CD14-positive monocyte (primary cell): ENCODE data around the gene RPL27. TPM values are rescaled to one million over a fixed set of nuclear protein-coding genes. Genes with fewer than 3 reads are reported as not detected.

Experiments
- DNase-seq, 3 donors: peaks; one replicate each; pipeline ENCODE4 v3.0.0-alpha.2; 2011 to 2022
- H2AFZ ChIP-seq: 2 replicates; pipeline ENCODE4 v1.6.0; 2012; ENCODE audit warnings: mild to moderate bottlenecking, low read depth, low read length, inconsistent platforms; ENCODE audit not compliant: insufficient read depth, poor library complexity, severe bottlenecking
- H3K27ac ChIP-seq, 2 donors: 1 replicate in 1 of 2; 2 replicates in 1 of 2; pipeline ENCODE4 v1.5.1; 2012 to 2013; ENCODE audit warnings: low read length in 2 of 2, control low read depth in 1 of 2, inconsistent platforms in 1 of 2, low read depth in 1 of 2, mild to moderate bottlenecking in 1 of 2
- H3K27me3 ChIP-seq, 2 donors: one replicate each; pipeline versions ENCODE4 v1.6.0 to v1.6.1; 2011 to 2013; ENCODE audit warnings: low read length in 2 of 2; ENCODE audit not compliant: control insufficient read depth in 2 of 2, insufficient read depth in 2 of 2
- H3K36me3 ChIP-seq, 2 donors: replicated peaks in 1 of 2; 1 replicate in 1 of 2; 2 replicates in 1 of 2; pipeline versions ENCODE4 v1.5.1 to v1.6.1; 2012 to 2013; ENCODE audit warnings: low read length in 2 of 2, control low read depth in 1 of 2, inconsistent platforms in 1 of 2, mild to moderate bottlenecking in 1 of 2; ENCODE audit not compliant: insufficient read depth in 2 of 2, control insufficient read depth in 1 of 2
- H3K4me1 ChIP-seq, 2 donors: 1 replicate in 1 of 2; 2 replicates in 1 of 2; pipeline versions ENCODE4 v1.5.1 to v1.6.1; 2012 to 2013; ENCODE audit warnings: low read length in 2 of 2, control low read depth in 1 of 2, inconsistent platforms in 1 of 2, mild to moderate bottlenecking in 1 of 2, moderate library complexity in 1 of 2; ENCODE audit not compliant: insufficient read depth in 2 of 2, control insufficient read depth in 1 of 2
- H3K4me2 ChIP-seq: replicated peaks from 2 replicates; pipeline ENCODE3; 2012; ENCODE audit warnings: low read length, moderate library complexity, mild to moderate bottlenecking; ENCODE audit not compliant: poor library complexity, severe bottlenecking; ENCODE audit errors: extremely low read depth
- H3K4me3 ChIP-seq, 3 experiments: fragments of 200-600 bp in 1 of 3; sonication (generic) in 1 of 3; replicated peaks in 1 of 3; 1 replicate in 2 of 3; 2 replicates in 1 of 3; pipeline ENCODE4 v1.5.1; 2011 to 2013; ENCODE audit warnings: low read length in 3 of 3, mild to moderate bottlenecking in 3 of 3, control low read depth in 2 of 3, low read depth in 2 of 3, inconsistent platforms in 1 of 3, moderate library complexity in 1 of 3
- H3K79me2 ChIP-seq: 2 replicates; pipeline ENCODE4 v1.6.0; 2012; ENCODE audit warnings: mild to moderate bottlenecking, control low read depth, inconsistent platforms, low read length, moderate library complexity; ENCODE audit not compliant: insufficient read depth
- H3K9ac ChIP-seq: 2 replicates; pipeline ENCODE4 v1.6.0; 2017; ENCODE audit warnings: low read length, mild to moderate bottlenecking; ENCODE audit not compliant: insufficient read depth, poor library complexity, severe bottlenecking
- H3K9me3 ChIP-seq, 2 donors: replicated peaks in 1 of 2; 1 replicate in 1 of 2; 2 replicates in 1 of 2; pipeline versions ENCODE4 v1.5.1 to v1.6.1; 2012 to 2013; ENCODE audit warnings: low read length in 2 of 2, control low read depth in 1 of 2; ENCODE audit not compliant: control insufficient read depth in 1 of 2, insufficient read depth in 1 of 2
- H4K20me1 ChIP-seq: 2 replicates; pipeline ENCODE4 v1.6.0; 2012; ENCODE audit warnings: mild to moderate bottlenecking, low read length, control low read depth, moderate library complexity; ENCODE audit not compliant: insufficient read depth
- H3K27ac Mint-ChIP-seq, 7 donors: one replicate each; pipeline ENCODE4 v1.8.0; 2020; ENCODE audit warnings: mild to moderate bottlenecking in 7 of 7, mixed read lengths in 7 of 7, moderate library complexity in 6 of 7, inconsistent platforms in 2 of 7
- H3K27me3 Mint-ChIP-seq, 3 donors: one replicate each; pipeline ENCODE4 v1.8.0; 2021 to 2022; ENCODE audit warnings: low read depth in 3 of 3, mild to moderate bottlenecking in 3 of 3, mixed read lengths in 3 of 3, moderate library complexity in 3 of 3, inconsistent platforms in 1 of 3
- H3K36me3 Mint-ChIP-seq, 2 donors: one replicate each; pipeline ENCODE4 v1.8.0; 2020; ENCODE audit warnings: mixed read lengths in 2 of 2, inconsistent platforms in 1 of 2, mild to moderate bottlenecking in 1 of 2
- H3K4me1 Mint-ChIP-seq: one replicate; pipeline ENCODE4 v1.8.0; 2020; ENCODE audit warnings: mild to moderate bottlenecking, mixed read lengths
- H3K4me3 Mint-ChIP-seq, 2 donors: one replicate each; pipeline ENCODE4 v1.8.0; 2020; ENCODE audit warnings: mild to moderate bottlenecking in 2 of 2, mixed read lengths in 2 of 2, moderate library complexity in 1 of 2
- H3K9me3 Mint-ChIP-seq, 7 donors: one replicate each; pipeline ENCODE4 v1.8.0; 2020 to 2022; ENCODE audit warnings: mixed read lengths in 7 of 7, mild to moderate bottlenecking in 6 of 7, moderate library complexity in 6 of 7, inconsistent platforms in 2 of 7
- WGBS: methylation state at CpG from one replicate; pipeline ENCODE4 v1.1.5; 2013; ENCODE audit warnings: missing lambda C conversion rate; ENCODE audit not compliant: insufficient coverage; 5-methylcytosine and 5-hydroxymethylcytosine counted together
- intact Hi-C, 2 donors: fragments of 100-400 bp; cut with micrococcal nuclease; formaldehyde crosslinking; loops; one replicate each; pipeline versions ENCODE4 v1.15.0 to v1.15.1; 2023
- polyA plus RNA-seq, 3 donors: library from polyadenylated mRNA; depleted of rRNA in 1 of 3; unstranded in 2 of 3; stranded (reverse) in 1 of 3; fragments of 300-500 nt in 2 of 3; fragments of >200 nt in 1 of 3; fragmentation: Illumina TruSeq in 2 of 3; gene quantifications; 1 replicate in 2 of 3; 2 replicates in 1 of 3; pipeline ENCODE4 v1.2.3, GENCODE V29; 2012 to 2021
- TF ChIP-seq, protein P1 (sequence below): fragments of 200-600 bp; IDR thresholded peaks from one replicate; pipeline ENCODE4 v1.8.0; 2022; ENCODE audit warnings: antibody characterized with exemption, mild to moderate bottlenecking

RPL27 gene
- polyA plus RNA-seq, 3 donors: 1,073 to 2,156 (median 1,232) TPM

DNA sequence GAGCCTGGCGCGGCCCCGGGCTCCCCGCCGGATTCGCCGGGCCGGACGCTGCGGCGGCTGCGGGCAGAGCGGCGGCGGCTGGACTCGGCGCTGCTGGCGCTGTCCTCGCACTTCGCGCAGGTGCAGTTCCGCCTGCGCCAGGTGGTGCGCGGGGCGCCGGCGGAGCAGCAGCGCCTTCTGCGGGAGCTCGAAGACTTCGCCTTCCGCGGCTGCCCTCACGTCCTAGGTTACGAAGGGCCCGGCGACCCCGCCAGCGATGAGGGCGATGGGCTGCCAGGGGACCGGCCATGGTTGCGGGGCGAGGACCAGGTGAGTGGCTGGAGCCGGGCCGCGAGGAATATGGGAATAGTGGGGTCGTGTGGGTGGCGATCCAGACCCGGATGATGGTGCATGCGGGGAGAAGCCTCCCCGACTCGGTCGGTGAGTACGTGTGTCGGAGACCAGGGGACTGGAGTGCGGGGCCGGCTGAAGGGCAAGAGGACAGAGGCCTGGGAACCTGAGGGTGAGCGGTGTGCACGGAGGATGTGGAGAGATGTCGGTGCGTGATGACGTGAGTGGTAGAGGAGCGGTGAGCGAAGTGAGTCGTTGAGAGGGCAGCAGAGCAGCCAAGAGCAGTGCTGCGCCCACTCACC, 17.3 kb upstream of the RPL27 start:
- Mint-ChIP-seq H3K4me1 (peaks cover 50% of the 10 kb centered on the region), H3K9me3 (no peaks in the 10 kb centered on the region), H3K27ac (peak overlapping the region; percentile 42 to 92 (median 85)), H3K27me3 (peaks cover 2 to 4% (median 3%) of the 10 kb centered on the region in 3 donors), H3K36me3 (peaks cover 6 to 20% of the 10 kb centered on the region in 2 donors), H3K4me3 (peak overlapping the region; percentile 99 to 100)
- Histone ChIP-seq H3K79me2 (peaks cover 49% of the 10 kb centered on the region), H2AFZ (peak overlapping the region; percentile 85), H3K36me3 (peaks cover 0 to 4% of the 10 kb centered on the region in 2 donors), H3K4me1 (peaks cover 41 to 57% of the 10 kb centered on the region in 2 donors), H3K4me3 (peak overlapping the region; percentile 80 to 97 (median 87)), H4K20me1 (peaks cover 12% of the 10 kb centered on the region), H3K9me3 (no peaks in the 10 kb centered on the region), H3K9ac (peak overlapping the region; percentile 84), H3K27ac (peak overlapping the region in 1 of 2 donors; percentile 76), H3K27me3 (no peaks in the 10 kb centered on the region), H3K4me2 (peak overlapping the region; percentile 100)
- TF ChIP-seq, protein P1, sequence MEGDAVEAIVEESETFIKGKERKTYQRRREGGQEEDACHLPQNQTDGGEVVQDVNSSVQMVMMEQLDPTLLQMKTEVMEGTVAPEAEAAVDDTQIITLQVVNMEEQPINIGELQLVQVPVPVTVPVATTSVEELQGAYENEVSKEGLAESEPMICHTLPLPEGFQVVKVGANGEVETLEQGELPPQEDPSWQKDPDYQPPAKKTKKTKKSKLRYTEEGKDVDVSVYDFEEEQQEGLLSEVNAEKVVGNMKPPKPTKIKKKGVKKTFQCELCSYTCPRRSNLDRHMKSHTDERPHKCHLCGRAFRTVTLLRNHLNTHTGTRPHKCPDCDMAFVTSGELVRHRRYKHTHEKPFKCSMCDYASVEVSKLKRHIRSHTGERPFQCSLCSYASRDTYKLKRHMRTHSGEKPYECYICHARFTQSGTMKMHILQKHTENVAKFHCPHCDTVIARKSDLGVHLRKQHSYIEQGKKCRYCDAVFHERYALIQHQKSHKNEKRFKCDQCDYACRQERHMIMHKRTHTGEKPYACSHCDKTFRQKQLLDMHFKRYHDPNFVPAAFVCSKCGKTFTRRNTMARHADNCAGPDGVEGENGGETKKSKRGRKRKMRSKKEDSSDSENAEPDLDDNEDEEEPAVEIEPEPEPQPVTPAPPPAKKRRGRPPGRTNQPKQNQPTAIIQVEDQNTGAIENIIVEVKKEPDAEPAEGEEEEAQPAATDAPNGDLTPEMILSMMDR: no peak
- peak in 2 of 3 donors; percentile 20 to 31 for DNase-seq
- intact Hi-C loops: no loop called here
- 0% methylated on average over 60 of the region's 67 CpGs for WGBS

DNA sequence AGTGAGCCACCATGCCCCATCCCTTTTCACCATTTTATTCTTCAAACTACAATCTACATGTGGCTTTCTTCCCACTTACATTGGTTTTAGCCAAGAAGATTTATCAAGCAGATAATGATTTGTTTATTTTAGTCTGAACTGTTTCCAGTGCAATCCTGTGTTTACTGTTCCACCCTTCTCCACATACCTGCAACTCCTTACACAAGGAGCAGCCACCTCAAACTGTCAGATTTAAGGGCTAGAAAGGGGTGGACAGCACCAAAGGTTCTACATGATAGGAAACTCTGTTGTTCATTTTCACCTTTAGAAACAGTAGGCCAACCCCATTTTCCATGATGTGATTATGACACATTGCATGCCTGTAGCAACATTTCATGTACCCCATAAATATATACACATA, 16.0 kb upstream of the RPL27 start:
- TF ChIP-seq, protein P1: no peak
- peak overlapping the region in 1 of 3 experiments; percentile 97 for H3K4me3 ChIP-seq
- H3K9me3 ChIP-seq: no peaks in the 10 kb centered on the region
- peaks cover 63% of the 10 kb centered on the region for H3K79me2 ChIP-seq
- H3K4me1 Mint-ChIP-seq: peaks cover 54% of the 10 kb centered on the region
- H3K27me3 Mint-ChIP-seq: peaks cover 0 to 4% (median 2%) of the 10 kb centered on the region in 3 donors
- H3K27ac Mint-ChIP-seq: peak overlapping the region in 2 of 7 donors; percentile 30 to 35
- H3K4me1 ChIP-seq: peaks cover 47 to 68% of the 10 kb centered on the region in 2 donors
- no peak overlapping the region for H3K27ac ChIP-seq
- no peak for DNase-seq
- peak overlapping the region; percentile 100 for H3K4me2 ChIP-seq
- H2AFZ ChIP-seq: no peak overlapping the region
- no peak overlapping the region for H3K9ac ChIP-seq
- intact Hi-C loops: no loop called here
- no peak overlapping the region for H3K4me3 Mint-ChIP-seq
- peaks cover 6 to 12% of the 10 kb centered on the region in 2 donors for H3K36me3 ChIP-seq
- peaks cover 12% of the 10 kb centered on the region for H4K20me1 ChIP-seq
- no peaks in the 10 kb centered on the region for H3K27me3 ChIP-seq
- no peaks in the 10 kb centered on the region for H3K9me3 Mint-ChIP-seq
- peaks cover 11 to 28% of the 10 kb centered on the region in 2 donors for H3K36me3 Mint-ChIP-seq
